GM21526 (cell line): Measurements from ENCODE around the gene TMEM132D.

Experiments
- ATAC-seq: cut with Tn5 transposase; IDR thresholded peaks from one replicate; pipeline ENCODE4 v1.9.1; 2021; ENCODE audit warnings: moderate library complexity; ENCODE audit not compliant: unreplicated experiment, low FRiP score

TMEM132D gene

DNA sequence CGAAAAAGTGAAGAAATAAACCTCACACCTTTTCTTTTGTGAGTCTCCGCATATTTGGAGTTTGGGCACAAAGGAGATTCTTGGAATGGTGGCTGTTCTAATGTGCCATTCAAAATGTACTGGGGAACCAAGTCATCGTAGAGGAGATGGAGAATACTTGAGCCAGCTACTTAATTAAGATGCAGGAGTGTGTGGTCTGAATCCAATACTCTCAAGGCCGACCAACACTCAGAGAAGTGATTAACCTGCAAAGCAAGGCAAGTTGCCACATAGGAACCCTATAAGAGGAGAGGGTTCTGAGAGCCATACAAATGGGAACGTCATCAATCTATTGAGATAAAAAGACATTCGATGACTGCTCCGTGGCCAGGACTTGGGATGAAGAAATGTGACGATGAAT lies 603.8 kb downstream of the TMEM132D start:
- no peak for ATAC-seq

DNA sequence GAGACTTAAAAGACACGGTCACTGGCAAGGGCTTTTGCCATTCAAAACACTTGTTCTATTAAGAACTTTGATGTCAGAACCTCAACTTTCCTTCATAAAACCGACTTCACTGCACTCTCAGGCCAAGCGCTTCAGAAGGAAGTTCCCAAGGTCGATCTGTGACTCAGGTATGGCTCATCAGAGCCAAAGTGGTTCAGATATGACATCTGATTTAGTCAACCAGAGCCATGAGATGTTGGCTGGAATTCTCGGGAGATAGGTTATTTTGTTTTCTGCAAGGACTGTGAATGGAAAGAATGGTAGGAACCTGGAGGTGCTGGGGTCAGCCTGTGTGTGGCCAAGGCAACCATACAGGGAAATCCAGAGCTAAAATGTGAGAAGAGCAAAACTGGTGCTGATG lies 604.9 kb downstream of the TMEM132D start:
- ATAC-seq = no peak

DNA sequence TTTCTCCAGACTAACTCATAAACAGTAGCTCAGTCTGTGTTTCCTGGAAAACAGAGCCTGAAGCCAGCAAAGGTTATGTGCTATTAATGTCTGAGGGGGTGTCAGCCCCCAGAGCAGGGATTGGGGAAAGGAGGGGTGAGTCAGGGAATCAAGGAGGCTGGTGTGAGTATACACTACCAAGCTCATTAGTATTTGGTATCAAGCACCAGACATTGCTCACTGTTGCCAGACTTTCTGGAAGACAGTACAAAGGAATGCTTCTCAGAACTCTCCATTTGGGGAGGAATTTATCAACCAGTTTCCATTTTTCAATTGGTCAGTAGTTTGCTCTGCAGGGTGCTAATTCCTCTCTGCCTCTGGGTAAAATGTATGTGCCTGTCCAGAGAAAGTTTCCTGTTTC lies 607.2 kb downstream of the TMEM132D start:
- ATAC-seq = no peak

DNA sequence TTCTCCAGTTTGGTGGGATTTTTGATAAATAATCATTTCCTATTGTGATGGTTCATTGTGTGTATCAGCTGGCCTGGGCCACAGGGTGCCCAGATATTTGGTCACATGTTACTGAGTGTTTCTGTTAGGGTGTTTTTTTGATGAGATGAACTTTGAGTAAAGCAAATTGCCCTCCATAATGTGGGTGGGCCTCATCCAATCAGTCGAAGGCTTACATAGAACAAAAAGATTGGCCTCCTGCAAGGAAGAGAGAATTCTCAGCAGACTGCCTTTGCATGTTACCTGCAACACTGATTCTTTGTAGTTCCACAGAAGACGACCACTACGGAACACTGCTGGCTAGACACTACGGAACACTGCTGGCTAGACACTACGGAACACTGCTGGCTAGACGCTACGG lies 609.0 kb downstream of the TMEM132D start:
- ATAC-seq = no peak

DNA sequence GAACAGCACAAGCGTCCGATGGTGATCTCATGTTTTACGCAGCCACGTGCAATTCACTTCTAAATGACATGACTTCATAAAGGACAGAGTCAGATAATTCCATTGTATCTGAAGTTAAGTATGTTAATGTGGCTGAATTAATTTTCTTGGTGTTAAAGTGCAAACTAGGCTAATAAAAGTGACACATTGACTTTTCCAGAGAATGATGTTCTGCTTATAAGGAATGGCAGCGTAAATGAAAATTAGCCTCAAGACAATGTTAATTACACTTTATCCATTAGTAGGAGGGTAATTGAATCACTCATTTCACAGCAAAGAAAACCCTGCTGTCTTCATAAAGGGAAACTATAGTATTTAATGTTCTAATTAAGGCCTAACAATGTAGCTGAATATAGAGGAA lies 624.1 kb downstream of the TMEM132D start:
- ATAC-seq = no peak

DNA sequence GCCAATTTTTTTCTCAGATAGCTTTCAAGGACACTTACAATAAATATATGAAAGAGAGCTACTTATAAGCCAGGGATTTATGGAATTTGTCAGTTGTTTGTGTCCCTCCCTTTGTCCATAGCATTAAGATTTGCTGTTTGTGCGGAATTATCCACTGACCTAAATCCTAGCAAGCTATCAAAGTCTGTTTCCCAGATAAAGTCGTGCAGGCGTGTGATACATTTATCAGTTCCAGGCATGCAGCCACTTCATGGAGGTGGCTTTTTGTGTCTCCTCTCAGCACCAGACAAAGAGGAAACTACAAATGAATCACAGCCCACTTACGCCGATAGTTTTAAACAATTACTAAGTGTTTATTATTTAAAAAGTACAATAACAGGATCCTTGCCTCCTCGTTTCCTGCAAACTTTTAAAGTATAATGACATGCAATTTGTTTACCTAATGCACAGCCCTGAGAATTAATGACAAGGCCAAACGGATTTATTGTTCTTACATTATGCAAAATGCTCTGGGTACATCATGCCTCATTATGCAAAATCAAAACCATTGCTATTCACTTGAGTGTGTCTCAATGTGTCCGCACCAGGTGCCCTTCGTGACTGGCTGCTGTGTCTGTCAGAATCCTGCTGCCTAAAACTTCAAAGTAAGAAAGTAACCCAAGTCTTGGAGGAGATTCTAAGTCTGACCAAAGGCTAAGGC lies 627.3 kb downstream of the TMEM132D start:
- no peak for ATAC-seq

DNA sequence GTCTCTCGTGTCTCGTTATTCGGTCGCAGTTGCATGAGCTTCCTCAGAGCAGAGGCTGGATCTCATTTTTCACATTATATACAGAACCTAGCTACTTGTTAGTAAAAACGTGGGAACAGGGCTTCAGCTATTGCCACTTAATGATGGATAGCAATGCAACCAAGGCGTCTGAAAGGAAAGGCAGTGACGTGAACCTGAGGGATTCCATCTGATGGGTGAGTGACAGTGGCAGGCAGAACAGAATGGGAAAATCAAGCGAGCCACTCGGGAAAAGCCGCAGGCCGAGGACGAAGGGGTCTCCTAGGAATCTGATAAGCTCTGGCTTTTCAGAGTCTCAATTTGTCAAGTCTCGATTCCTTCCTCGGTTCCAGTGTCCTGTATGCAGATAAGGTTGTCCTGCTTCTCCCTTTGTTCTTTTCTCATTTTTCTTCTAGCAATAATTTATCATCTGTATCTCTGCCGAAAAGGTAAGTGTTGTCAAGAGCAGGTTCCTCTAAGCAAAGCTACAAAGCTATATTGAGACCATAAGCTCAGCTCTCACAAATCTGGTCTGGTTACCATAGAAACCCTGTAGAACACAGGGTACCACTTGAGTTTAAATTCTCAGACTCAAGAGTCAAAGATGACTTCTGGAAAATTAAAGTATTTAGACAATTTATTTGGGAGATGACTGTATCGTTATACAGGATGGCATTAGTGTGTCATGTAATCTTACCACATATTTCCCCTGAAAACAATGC lies 633.9 kb downstream of the TMEM132D start:
- no peak for ATAC-seq

DNA sequence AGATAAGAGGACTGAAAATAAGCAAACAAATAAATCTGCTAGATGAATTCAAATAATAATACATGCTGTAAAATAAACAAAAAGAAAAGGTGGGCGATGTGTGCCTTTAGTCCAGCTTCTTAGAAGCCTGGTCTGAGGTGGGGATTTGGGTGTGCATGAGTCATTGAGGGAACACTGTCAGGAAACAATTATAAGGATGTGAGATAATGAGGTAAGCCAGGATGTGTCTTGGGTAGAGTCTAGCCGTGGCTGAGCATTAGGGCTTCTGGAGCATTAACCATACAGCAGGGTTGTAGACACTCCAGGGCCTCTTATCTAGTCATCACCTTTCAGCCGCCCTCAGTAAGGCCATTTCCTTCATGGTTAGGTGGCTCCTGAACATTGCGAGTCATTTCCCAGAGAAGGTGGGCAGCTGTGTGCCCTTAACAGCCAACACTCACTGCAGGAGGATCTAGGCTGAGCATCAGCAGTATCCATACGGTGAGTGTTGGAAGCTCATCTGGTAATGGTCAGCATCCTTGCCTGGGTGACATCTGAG lies 645.0 kb downstream of the TMEM132D start:
- ATAC-seq = no peak

DNA sequence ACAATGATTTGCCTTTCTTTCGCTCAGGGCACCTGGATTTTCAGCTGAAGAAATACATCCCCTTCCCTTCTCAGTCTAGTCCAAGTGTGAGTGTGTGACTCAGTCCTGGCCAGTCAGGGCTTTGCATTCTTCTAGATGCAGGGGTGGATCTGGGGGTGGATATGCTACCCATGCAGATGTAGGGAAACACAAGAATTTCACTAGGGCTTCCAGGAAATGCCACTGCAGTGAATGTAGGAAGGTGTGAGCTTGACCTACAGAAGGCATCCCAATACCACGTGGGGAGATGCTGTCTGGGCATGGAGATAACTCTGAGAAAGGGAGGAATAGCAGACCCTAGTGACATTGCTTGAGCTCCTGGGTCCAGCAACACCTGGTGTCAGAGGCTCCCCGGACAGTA lies 646.3 kb downstream of the TMEM132D start:
- ATAC-seq = no peak

DNA sequence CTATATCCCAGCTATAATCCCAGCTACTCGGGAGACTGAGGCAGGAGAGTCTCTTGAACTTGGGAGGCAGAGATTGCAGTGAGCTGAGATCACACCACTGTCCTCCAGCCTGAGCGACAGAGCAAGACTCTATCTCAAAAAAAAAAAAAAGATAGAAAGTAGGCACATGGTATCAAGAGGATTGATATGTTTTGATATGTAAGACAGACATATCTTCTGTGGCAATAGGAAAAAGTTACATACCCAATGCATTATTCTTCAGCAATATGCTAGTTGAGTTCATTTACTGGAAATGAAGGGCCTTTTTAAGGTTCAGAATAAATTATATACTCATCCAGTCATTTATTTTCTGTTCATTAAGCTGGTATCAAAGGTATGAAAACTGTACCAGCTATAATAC lies 657.2 kb downstream of the TMEM132D start:
- ATAC-seq = no peak

DNA sequence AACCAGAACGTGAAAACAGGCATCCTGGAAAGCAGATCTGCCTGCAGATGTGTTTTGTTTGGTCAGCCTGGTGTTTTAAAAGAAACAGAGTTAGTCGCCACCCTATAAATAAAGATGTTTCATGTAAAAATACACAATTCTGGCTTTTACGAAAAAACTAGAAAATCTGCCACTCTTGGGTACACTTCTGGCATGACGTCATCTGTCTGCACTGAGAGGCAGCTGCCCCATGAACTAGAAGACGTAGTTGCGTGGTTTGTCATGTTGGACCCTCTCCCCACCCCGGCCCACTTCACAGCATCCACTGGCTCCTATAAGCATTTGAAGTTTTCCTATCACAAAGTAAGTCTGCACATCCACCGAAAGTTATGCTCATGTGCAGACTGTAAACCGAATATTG lies 658.1 kb downstream of the TMEM132D start:
- no peak for ATAC-seq

DNA sequence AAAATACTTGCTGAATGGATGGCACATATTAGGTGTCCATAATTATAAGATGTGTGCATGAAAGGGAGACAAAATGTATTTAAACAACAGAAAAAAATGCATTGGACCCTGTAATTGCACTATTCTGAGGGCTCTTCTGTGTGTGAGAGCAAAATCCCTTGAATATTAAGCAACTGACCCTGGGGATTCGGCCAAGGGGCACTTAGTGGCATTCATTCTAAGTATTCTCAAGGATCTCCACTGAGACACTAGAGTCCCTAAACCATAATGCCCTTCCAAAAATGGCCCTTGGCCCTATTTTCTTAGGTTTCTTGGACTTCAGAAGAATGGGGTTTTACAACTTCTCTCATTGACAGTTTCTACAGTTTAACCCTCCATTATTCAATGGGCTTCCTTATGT lies 662.0 kb downstream of the TMEM132D start:
- no peak for ATAC-seq

DNA sequence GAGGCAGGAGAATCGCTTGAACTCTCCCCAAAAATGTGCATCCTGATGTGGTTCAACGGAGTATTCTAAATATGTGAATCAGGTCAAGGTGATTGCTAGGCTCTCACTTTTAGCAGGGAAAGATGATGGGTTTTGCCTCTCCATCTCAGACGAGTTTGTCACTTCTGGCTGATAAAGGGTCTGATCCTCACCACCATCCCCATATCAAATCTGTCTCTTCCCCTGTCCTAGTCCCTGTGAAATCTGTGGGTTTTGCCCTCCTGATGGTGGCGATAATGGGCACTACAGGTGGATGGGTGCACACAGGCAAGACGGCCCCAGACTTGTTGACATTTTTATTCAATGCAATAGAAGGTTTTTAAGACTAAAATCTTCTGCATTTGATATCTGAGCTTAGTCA lies 665.9 kb downstream of the TMEM132D start:
- no peak for ATAC-seq

DNA sequence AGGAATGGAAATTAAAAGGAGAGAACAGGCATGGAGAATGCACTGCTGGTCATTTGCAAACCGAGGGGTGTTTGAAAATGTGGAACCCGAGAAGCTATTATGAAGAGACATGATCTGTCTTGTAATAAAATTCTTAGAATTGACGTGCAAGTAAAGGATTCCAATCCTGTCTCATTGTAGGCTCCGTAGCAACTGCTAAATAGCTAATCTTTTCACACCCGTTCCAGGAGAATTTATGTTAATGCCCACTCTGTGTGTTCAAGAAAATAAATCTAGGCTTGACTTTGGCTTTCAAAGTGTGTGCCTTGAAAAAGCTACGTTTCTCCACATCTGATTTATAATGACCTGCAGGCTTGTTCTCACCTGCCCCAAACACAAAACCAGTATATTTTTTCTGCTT lies 669.6 kb downstream of the TMEM132D start:
- no peak for ATAC-seq

DNA sequence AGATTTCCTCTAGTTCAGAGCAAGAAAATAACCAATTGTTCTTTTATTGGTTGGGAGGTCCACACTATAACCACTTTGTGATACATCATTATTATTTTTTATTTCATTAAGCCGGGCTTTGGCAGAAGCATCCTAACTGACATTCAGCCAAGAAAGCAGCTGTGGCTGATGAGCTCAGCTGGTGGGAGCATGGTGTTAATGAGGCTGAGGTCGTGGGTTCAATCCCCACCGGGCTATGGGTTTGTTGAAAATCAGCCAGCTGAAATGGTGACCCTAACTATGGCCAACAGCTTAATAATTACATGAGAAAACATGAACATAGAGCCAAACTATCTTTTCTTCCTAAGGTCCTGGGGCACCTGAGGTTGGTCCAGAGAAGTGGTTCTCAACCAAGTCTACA lies 672.3 kb downstream of the TMEM132D start:
- no peak for ATAC-seq

DNA sequence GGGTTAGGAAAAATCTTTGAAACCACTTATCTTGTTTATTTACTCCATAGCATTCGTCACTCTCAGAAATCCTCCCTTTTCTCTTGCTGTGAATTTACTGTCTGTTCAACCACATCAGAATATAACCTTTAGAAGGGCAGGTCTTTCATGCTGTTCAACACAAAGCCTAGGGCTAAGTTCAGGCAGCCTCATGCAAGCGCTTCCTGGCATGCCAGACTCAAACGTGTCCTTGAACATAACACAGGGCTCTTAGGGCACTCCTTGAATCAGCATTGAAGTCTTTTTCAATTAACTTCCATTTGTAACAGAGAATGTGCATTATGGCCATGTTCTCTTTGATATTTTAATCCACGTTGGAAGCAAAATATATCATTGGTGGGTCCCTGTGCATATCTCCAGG lies 672.8 kb downstream of the TMEM132D start:
- no peak for ATAC-seq

DNA sequence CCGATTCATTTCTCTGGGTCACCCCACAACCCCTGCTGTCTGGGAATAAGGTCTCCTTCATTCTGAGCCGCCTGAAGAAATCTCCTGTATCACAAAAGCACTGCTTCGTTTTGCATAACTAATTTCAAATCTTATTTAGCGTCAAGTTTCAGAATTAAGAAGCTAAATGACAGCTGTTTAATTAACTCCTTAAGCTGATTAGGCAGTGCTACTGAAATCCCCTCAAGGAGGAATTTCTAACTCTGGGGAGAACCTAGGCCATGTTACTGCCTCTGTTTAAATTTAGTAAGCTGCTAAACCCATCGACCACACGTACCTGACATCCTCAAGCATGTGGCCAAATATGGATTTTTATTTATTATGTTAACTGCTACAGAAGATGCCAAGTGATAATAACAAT lies 677.0 kb downstream of the TMEM132D start:
- ATAC-seq = no peak

DNA sequence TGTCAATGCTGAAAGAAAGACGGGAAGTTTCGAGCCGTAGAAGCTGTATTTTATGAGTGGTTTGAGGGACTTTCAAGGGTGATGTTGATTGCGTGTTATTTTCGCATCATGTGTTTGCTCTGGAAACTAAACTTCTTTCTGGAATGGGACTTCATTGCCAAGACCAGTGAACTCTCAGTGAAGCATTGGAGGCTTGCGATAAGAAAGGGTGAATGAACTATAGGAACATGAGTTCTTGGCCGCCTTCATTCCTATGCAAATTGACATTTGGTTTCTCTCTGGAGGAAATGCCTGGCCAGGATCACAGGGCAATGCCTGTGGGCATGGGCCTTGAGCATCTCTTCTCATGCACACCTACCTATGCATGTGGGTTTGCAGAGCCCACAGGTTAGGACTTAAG lies 677.8 kb downstream of the TMEM132D start:
- no peak for ATAC-seq

DNA sequence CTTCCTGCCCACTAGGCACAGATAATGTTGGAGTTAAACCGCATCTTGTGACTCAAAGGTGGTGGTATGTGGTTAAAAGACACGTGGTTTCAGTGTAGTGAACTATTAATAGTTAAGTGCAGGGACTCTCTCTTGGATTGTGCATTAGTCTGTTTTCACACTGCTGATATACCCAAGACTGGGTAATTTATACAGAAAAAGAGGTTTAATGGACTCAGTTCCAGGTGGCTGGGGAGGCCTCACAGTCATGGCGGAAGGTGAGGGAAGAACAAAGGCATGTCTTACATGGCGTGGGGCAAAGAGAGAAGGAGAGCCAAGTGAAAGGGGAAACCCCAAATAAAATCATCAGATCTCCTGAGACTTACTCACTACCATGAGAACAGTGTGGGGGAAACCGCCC lies 688.3 kb downstream of the TMEM132D start:
- no peak for ATAC-seq

DNA sequence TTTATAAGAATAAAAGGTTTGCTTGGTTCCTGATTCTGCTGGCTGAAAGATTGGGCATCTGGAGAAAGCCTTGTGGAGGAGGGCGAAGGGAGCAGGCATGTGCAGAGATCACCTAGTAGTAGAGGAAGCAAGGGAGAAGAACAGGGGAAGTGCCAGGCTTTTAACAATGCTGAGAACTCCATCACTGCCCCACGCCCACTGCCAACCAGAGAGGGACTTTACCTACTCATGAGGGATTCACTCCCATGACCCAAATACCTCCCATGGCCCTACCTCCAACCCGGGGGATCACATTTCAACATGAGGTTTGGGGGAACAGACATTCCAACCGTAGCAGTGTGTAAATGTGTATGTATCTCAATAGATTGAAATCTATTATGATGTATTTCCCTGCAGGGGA lies 690.3 kb downstream of the TMEM132D start:
- ATAC-seq = no peak

DNA sequence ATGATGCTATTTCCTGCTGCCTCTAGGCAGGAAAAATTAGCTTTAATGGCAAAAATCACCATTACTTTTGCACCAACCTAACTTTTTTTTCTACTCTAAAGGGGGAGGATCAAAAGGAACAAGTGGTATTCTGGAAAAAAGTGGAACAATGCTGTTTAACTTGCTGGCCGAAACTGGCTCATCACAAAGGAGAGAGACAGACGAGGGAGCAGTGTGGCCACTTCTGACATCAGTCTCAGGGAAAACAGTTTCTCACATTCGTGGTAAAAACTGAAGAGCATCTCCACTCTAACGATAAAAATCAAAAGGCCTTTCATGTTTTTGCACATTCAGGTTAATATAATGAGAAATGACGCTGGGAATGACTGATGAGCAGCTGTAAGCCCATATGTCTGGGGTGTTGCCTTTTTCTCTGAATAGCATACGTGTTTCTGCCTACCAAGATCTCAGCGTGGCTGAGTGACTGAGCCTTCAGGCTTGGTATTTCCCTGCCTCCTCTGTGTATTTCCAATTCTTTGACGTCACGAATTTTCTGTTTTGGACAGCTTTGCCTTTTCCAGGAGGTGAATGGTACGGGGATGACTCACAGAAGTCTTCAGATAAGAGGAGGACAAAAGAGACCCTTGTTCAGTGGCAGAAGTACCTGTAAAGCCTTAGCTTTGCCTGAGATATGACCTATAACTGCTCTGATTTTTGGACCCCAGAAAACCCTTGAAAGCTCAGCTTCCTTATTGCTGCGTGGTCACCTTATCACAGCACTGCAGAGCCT lies 691.8 kb downstream of the TMEM132D start:
- no peak for ATAC-seq
